SJCRH30 (cell line): ENCODE results near the gene ANKHD1. TPM values are rescaled to one million over a fixed set of nuclear protein-coding genes. Genes with fewer than 3 reads are reported as not detected.

Source experiments
- DNase-seq, 2 experiments: peaks; one replicate each; pipeline ENCODE4 v3.0.0-alpha.2; 2015 to 2020
- H3K27ac ChIP-seq: fragments of 250-450 bp; sonication (Bioruptor Pico); 2 replicates; pipeline ENCODE4 v1.5.1; 2020; ENCODE audit warnings: mild to moderate bottlenecking, moderate library complexity
- H3K27me3 ChIP-seq: fragments of 250-450 bp; sonication (Bioruptor Pico); 2 replicates; pipeline ENCODE4 v1.5.1; 2020; ENCODE audit warnings: mild to moderate bottlenecking, moderate library complexity
- H3K36me3 ChIP-seq: fragments of 250-450 bp; sonication (Bioruptor Pico); 2 replicates; pipeline ENCODE4 v1.5.1; 2020; ENCODE audit warnings: mild to moderate bottlenecking, moderate library complexity
- H3K4me1 ChIP-seq: fragments of 250-450 bp; sonication (Bioruptor Pico); 2 replicates; pipeline ENCODE4 v1.5.1; 2020; ENCODE audit warnings: mild to moderate bottlenecking, moderate library complexity
- H3K4me3 ChIP-seq: fragments of 250-450 bp; sonication (Bioruptor Pico); 2 replicates; pipeline ENCODE4 v1.5.1; 2020; ENCODE audit warnings: mild to moderate bottlenecking, moderate library complexity
- H3K9me3 ChIP-seq: fragments of 250-450 bp; sonication (Bioruptor Pico); replicated peaks from 2 replicates; pipeline ENCODE4 v1.5.1; 2020; ENCODE audit warnings: mild to moderate bottlenecking, moderate library complexity
- total RNA-seq: library from RNA; depleted of rRNA; stranded (reverse); fragments of >200 nt; shearing (Covaris generic); gene quantifications from 2 replicates; pipeline ENCODE4 v1.2.3, GENCODE V29; 2014; rRNA removed

Gene ANKHD1
- total RNA-seq, 1 experiment from 2014 or later: 106 TPM

- no peak for DNase-seq
- Histone ChIP-seq H3K27ac (no peak overlapping the region), H3K36me3 (no peaks in the 10 kb centered on the region), H3K9me3 (no peaks in the 10 kb centered on the region; the same call in 1 of the 2 replicates), H3K4me1 (no peaks in the 10 kb centered on the region), H3K27me3 (no peaks in the 10 kb centered on the region), H3K4me3 (no peak overlapping the region)
Observed at GRCh38 chr5:140588311-140589070, 186.9 kb downstream of the ANKHD1 start.

Other genes starting within 250 kb of the ANKHD1 start
- gene CYSTM1, start 226.6 kb upstream of the ANKHD1 start, total RNA-seq: 9.4 and 10.5 TPM in 2 replicates
- 93.9 and 96.1 TPM in 2 replicates for gene PFDN1, start 98.7 kb upstream of the ANKHD1 start, total RNA-seq
- 6.5 and 7.1 TPM in 2 replicates for gene HBEGF, start 55.2 kb upstream of the ANKHD1 start, total RNA-seq
- gene SLC4A9, start 41.6 kb upstream of the ANKHD1 start, total RNA-seq: not detected in 2 replicates
- 0.57 and 1.3 TPM in 2 replicates for gene EIF4EBP3, start 145.8 kb downstream of the ANKHD1 start, total RNA-seq
- 27.5 and 36.1 TPM in 2 replicates for gene SRA1, start 155.6 kb downstream of the ANKHD1 start, total RNA-seq
- 10.2 and 16.9 TPM in 2 replicates for gene APBB3, start 162.8 kb downstream of the ANKHD1 start, total RNA-seq
- gene SLC35A4, start 163.0 kb downstream of the ANKHD1 start, total RNA-seq: 61.2 and 62.3 TPM in 2 replicates
- 0.18 and 0.38 TPM in 2 replicates for gene CD14, start 231.3 kb downstream of the ANKHD1 start, total RNA-seq
- 11.1 and 11.3 TPM in 2 replicates for gene TMCO6, start 237.6 kb downstream of the ANKHD1 start, total RNA-seq
- 86.0 and 106 TPM in 2 replicates for gene NDUFA2, start 245.8 kb downstream of the ANKHD1 start, total RNA-seq
- 94.5 and 100 TPM in 2 replicates for gene IK, start 246.0 kb downstream of the ANKHD1 start, total RNA-seq